Activated CD8-positive, alpha-beta T cell treated with anti-CD3 and anti-CD28 coated beads, Interleukin-2, amount 10 ng/mL, durations not matched to agents 7 days and 5 days (primary cell): Measurements from ENCODE around the gene TIMM8A. TPM values are rescaled to one million over a fixed set of nuclear protein-coding genes. Genes with fewer than 3 reads are reported as not detected.
"Not testable (repeated sequence)": the region's sequence is repeated elsewhere in the genome, so short reads cannot be mapped to it uniquely, and the experiment has no call there.

Experiments used
- ATAC-seq: fragments of 150-1000 bp; cut with Tn5 transposase; one replicate; pipeline ENCODE4 v1.10.0; 2021; ENCODE audit warnings: moderate library complexity
- CTCF ChIA-PET: fragments of 350-600 bp; sonication (Branson Sonifier 250); formaldehyde crosslinking; loops from one replicate; lab custom pipeline; 2021; ENCODE audit warnings: antibody characterized with exemption; lab: Charles Lee
- POLR2A ChIA-PET: fragments of 350-600 bp; sonication (Branson Sonifier 250); formaldehyde crosslinking; loops from one replicate; lab custom pipeline; 2021; ENCODE audit warnings: antibody characterized with exemption; lab: Charles Lee
- DNase-seq: peaks from one replicate; pipeline ENCODE4 v3.0.0-alpha.2; 2020
- H3K27ac Mint-ChIP-seq: one replicate; pipeline ENCODE4 v1.8.0; 2021; ENCODE audit warnings: mild to moderate bottlenecking, mixed read lengths
- H3K27me3 Mint-ChIP-seq: one replicate; pipeline ENCODE4 v1.8.0; 2021; ENCODE audit warnings: low read depth, mixed read lengths
- H3K36me3 Mint-ChIP-seq: one replicate; pipeline ENCODE4 v1.8.0; 2021; ENCODE audit warnings: low read depth, mixed read lengths
- H3K4me1 Mint-ChIP-seq: one replicate; pipeline ENCODE4 v1.8.0; 2021; ENCODE audit warnings: low read depth, mixed read lengths
- H3K4me3 Mint-ChIP-seq: one replicate; pipeline ENCODE4 v1.8.0; 2021; ENCODE audit warnings: mild to moderate bottlenecking, mixed read lengths
- H3K9me3 Mint-ChIP-seq: one replicate; pipeline ENCODE4 v1.8.0; 2022; ENCODE audit warnings: mixed read lengths; ENCODE audit not compliant: insufficient read depth
- total RNA-seq, 2 experiments: library from RNA; stranded (reverse); gene quantifications; one replicate each; pipeline ENCODE4 v1.2.3, GENCODE V29; 2021

The TIMM8A gene
- total RNA-seq, 2 experiments from 2014 or later, result 15.9 to 17.1 TPM

DNA sequence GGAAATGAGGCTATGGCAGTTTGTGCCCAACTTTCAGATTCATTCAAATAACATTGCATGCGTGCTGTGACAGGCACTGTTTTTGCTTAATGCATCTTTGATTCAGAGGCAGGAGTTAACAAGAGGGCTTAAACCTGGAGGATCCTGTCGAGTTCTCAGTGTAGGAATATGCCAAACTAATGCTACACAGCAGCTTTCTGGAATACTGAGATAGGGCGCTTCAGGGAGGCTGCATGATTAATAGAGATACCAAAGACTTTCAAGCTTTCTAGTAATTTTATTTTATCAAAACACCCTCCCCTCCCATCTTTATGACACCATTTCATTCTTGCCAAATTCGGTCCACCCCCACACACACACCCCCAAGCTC lies 636 bp upstream of the TIMM8A start:
- Mint-ChIP-seq H3K4me1 (peaks cover 15% of the 10 kb centered on the region), H3K27ac (peak overlapping the region; percentile 91)
- no peak for ATAC-seq

DNA sequence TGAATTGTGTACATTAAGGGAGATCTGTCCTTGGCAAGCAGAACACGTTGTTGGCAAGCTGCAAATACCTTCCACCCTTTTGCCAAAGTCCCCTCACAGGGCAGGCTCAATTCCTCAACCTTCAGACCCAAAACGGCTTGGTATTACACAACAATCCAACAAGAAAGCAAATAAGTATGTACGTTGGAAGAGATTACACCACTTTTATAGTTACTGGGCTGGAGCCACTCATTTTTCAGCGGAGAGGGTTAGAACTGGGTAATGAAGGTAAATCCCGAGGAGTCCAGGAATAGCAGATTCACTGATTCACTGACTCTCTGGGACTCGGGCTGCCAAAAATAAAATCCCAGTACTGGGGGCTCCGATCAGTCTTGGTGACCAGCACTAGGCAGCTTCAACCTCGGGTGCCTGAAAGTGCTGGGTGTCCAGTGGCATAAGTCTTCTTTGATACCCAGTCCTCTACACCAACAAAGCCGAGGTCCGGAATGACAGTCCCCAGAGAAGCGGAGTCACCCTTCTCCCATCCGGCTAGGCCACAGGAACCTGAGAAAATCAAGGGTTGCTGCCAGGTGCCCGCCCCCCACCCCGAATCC lies 587 bp downstream of the TIMM8A start:
- Mint-ChIP-seq H3K36me3 (peaks cover 14% of the 10 kb centered on the region), H3K4me3 (peak overlapping the region; percentile 88), H3K27ac (peak overlapping the region; percentile 91), H3K27me3 (no peaks in the 10 kb centered on the region), H3K4me1 (peaks cover 15% of the 10 kb centered on the region), H3K9me3 (no peaks in the 10 kb centered on the region)
- DNase-seq, result no peak
- POLR2A ChIA-PET, result interaction anchor here (2.6 kb wide), 1 partner anchor 42 kb away, joined by 11 read pairs; the partner anchor contains the start of gene RPL36A
- CTCF ChIA-PET, result interaction anchor here (1.3 to 1.5 kb wide), 2 partner anchors 10 to 43 kb away, joined by 4 to 5 read pairs; partner anchors contain the start of gene RPL36A
- no peak for ATAC-seq

More for the DNA sequence above, 636 bp upstream of the TIMM8A start:
- CTCF ChIA-PET, result interaction anchor here (1.3 to 1.5 kb wide), 2 partner anchors 9 to 42 kb away, joined by 4 to 5 read pairs; partner anchors contain the start of gene RPL36A
- Mint-ChIP-seq H3K36me3 (peaks cover 9% of the 10 kb centered on the region), H3K9me3 (no peaks in the 10 kb centered on the region), H3K4me3 (peak overlapping the region; percentile 88), H3K27me3 (no peaks in the 10 kb centered on the region)
- POLR2A ChIA-PET, result interaction anchor here (1.2 to 2.6 kb wide), 2 partner anchors 41 to 251 kb away, joined by 3 to 11 read pairs; partner anchors contain the start of genes CENPI and RPL36A
- no peak for DNase-seq

DNA sequence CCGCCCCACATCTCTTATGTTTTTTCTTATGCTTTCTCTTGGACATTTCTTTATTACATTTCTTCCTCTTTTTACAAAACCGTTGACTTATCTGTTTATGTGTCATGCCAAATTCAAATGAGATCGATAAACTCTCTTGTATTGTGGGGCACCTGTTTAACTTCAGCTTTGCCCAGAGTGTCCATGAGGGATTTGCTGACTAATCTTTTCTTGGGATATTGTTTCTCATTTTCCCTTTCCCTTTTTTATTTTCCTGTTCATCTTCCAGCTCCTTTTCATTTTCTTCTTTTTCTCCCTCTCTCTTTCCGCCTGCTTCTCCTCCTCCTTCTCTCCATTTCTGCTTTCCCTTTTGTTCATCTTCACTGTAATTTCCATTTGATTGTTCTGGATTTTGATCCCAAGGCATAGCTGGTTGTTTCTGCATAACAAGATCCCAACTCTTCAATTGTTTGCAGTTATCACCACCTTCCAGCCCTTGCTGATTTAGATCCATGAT lies 10.7 kb downstream of the TIMM8A start:
- Mint-ChIP-seq H3K27ac (peak overlapping the region; percentile 14), H3K36me3 (peaks cover 4% of the 10 kb centered on the region), H3K4me1 (peaks cover 3% of the 10 kb centered on the region), H3K4me3 (no peak overlapping the region), H3K9me3 (no peaks in the 10 kb centered on the region), H3K27me3 (no peaks in the 10 kb centered on the region)
- ChIA-PET CTCF (no interaction called here), POLR2A (no interaction called here)
- DNase-seq (no peak), ATAC-seq (no peak)

DNA sequence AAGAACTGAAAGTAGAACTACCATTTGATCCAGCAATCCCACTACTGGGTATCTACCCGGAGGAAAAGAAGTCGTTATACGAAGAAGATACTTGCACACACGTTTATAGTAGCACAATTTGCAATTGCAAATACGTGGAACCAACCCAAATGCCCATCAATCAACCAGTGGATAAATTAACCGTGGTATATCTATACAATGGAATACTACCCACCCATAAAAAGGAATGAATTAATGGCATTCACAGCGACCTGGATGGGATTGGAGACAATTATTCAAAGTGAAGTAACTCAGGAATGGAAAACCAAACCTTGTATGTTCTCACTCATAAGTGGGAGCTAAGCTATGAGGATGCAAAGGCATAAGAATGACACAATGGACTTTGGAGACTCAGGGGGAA lies 14.2 kb downstream of the TIMM8A start:
- H3K36me3 Mint-ChIP-seq, POLR2A ChIA-PET, H3K27me3 Mint-ChIP-seq, H3K4me3 Mint-ChIP-seq, DNase-seq, H3K27ac Mint-ChIP-seq, H3K4me1 Mint-ChIP-seq, CTCF ChIA-PET, ATAC-seq, H3K9me3 Mint-ChIP-seq: not testable (repeated sequence)

- H3K9me3 Mint-ChIP-seq, H3K4me3 Mint-ChIP-seq, H3K4me1 Mint-ChIP-seq, CTCF ChIA-PET, H3K27me3 Mint-ChIP-seq, H3K36me3 Mint-ChIP-seq, POLR2A ChIA-PET, ATAC-seq, H3K27ac Mint-ChIP-seq, DNase-seq: not testable (repeated sequence)
These were observed 21.9 kb downstream of the TIMM8A start for GRCh38 chrX:101326600-101326999.

GRCh38 chrX:101303790-101304189 lies 44.8 kb downstream of the TIMM8A start:
- POLR2A ChIA-PET, result no interaction called here
- CTCF ChIA-PET, result no interaction called here

More at GRCh38 chrX:101303790-101304189, 44.8 kb downstream of the TIMM8A start:
- no peak for ATAC-seq
- Mint-ChIP-seq H3K36me3 (no peaks in the 10 kb centered on the region), H3K27ac (no peak overlapping the region), H3K27me3 (no peaks in the 10 kb centered on the region), H3K9me3 (no peaks in the 10 kb centered on the region), H3K4me1 (no peaks in the 10 kb centered on the region), H3K4me3 (no peak overlapping the region)
- no peak for DNase-seq

Other genes starting within 250 kb of the TIMM8A start
- under 1 TPM; 0.91 to 0.97 TPM for gene DRP2, start 129.0 kb downstream of the TIMM8A start, total RNA-seq
- under 1 TPM in 1 of 2 experiments, not detected in 1; 0.13 TPM for gene TAF7L, start 57.4 kb downstream of the TIMM8A start, total RNA-seq
- gene BTK, start 37.4 kb upstream of the TIMM8A start, total RNA-seq, result under 1 TPM in 1 of 2 experiments, not detected in 1; 0.23 TPM
- gene RPL36A, start 42.3 kb upstream of the TIMM8A start, total RNA-seq, result 100 to 1,000 TPM; 220 to 270 TPM
- gene GLA, start 59.2 kb upstream of the TIMM8A start, total RNA-seq, result 10 to 100 TPM; 34.7 to 38.4 TPM
- 10 to 100 TPM; 41.6 to 44.1 TPM for gene HNRNPH2, start 59.5 kb upstream of the TIMM8A start, total RNA-seq
- 1 to 10 TPM; 1.2 to 1.5 TPM for gene ARMCX4, start 136.7 kb upstream of the TIMM8A start, total RNA-seq
- under 1 TPM in 1 of 2 experiments, not detected in 1; 0.18 TPM for gene ARMCX1, start 201.8 kb upstream of the TIMM8A start, total RNA-seq